NCI-H128 (cell line): ENCODE data around the gene SH3PXD2A.
"Not testable (repeated sequence)": the region's sequence is repeated elsewhere in the genome, so short reads cannot be mapped to it uniquely, and the experiment has no call there.

Experiments
- DNase-seq: peaks from one replicate; lab custom pipeline; 2025; ENCODE audit not compliant: unreplicated experiment; lab: John Stamatoyannopoulos, UW

The SH3PXD2A gene

DNA sequence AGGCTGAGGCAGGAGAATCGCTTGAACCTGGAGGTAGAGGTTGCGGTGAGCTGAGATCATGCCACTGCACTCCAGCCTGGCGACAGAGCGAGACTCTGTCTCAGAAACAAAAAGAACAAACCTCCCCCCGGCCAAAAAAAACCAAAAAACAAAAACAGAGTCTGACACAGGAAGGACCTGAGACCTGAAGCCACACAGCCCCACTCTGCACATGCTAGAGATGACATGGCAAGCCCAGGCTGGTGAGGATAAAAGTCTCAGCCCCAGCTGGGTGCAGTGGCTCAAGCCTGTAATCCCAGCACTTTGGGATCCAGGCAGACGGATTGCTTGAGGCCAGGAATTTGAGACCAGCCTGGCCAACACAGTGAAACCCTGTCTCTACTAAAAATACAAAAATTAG lies 222.5 kb downstream of the SH3PXD2A start:
- not testable (repeated sequence) for DNase-seq

DNA sequence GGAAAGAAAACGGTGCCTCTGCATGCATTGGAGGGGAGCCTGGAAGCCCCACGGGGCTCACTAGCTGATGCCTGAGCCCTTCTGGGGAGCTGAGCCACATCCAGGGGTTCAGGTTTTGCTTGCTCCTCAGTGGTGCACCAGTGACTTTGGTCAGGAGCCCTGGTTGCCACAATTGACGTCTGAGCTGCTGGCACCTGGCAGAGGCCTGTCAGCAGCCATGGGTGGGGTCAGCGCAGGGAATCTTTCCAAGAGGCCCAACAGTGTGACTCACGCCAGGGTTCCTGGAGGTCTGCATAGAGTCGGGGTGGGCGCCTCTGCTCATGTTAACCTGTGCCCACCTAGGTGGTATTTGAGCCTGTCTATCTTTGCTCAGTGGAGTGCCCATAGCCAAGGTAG lies 223.1 kb downstream of the SH3PXD2A start:
- no peak for DNase-seq

DNA sequence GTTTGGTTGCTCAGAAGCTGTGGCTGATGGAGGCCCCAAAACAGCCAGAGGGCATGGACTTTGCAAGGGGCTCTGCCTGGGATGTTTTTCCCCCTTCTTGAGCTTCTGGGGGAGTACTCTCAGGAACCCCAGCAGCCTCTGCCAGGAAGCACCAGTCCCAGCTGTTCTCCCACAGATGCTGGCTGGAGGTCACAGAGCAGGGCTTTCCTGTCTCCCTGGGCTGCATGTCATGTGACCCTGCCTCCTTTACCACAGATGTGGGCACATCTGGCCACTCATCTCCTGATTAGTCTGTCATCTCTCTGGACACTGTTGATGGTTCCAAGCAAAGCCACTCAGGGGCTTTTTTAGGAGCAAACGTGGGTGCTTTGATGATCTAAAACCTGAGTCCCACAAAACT lies 225.2 kb downstream of the SH3PXD2A start:
- DNase-seq, result no peak

DNA sequence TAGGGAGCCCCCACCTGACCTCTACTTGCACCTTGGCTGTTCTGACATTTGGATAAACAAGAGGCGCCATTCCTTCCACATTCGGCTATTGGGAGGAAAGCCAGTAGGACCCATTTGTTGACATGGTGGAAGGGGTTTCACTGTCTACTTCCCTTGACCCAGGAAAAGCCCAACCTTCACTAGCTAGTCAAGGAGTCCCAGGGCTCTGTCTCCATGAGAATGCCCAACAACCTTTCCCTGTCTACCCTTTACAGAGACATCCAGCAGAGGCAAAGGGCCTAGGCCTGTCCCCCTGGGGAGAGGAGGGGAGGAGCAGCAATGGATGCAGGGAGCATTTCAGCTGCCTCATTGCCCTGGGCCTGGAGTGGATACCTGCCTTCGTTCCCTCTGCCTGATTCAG lies 225.8 kb downstream of the SH3PXD2A start:
- DNase-seq, result no peak

DNA sequence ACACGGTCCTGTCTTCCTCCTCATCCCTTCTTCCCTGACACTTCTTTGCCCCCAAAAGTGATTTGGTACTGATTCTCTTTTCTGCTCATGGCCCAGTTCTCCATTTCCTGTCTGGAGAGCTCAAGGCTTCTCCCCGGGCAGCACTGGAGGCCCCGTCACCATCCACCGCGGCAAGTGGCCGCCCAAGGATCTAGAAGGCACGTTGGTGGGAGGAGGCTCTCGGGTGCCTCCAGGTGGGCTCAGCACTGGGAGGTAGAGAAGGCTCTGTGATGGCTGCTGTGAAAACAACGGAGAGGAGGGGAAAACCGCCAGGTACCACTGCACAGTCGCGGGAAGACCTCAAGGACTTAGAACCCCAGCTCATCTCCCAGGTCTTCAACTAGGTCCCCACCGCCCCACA lies 227.5 kb downstream of the SH3PXD2A start:
- DNase-seq, result no peak

DNA sequence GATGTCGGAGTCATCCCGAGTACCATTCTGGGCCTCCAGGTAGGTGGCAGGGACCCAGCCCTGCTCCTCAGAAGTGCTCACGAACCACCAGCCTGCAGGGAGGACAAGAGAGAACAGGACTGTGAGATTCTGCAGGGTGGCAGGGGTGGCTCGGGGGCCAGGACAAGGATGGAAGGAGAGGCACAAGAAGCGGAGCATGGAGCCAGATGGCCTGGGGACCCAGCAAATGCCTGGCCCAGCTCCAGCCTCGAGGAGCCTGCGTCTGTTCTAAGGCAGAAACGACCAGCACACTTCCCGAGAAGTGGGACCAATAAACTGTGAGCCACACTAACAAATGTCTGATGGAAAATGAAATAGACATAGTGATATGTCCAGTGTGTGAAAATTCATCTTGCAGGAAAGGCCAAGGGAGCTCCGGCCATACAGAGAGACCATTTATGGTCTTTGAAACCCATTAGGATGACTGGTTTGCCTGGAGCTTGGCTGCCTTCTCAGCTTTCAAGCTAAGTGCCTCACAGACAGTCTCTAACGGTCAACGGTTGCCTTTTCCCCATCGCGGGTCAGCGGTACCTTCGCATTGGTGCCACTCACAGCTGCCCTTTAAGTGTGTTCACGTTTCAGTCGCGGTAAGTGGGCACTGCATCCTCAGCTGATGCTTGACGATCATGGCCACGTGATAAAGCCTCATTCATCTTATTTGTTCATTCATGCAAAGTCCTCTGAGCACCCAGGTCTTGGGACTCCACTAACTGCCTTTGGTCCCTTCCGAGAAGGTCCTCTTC lies 228.1 kb downstream of the SH3PXD2A start:
- DNase-seq, result no peak

DNA sequence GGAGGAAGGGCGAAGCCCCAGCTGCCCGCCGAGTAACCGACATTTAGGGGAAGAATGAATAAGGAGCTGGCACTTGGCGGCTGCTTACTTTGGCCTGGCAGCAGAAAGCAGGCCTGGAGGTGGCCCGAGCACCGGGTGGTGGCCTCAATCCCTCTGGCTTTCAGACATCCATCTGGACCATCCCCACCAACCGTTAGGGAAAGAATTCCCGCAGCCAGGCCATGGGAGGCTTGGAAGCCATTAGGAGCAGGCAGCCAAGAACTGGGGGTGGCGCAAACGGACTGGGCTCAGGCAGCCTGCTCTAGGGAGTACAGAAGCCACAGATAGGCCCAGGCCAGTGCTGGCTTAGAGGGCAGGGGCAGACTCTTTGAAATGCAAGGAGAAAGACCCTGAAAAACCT lies 229.2 kb downstream of the SH3PXD2A start:
- no peak for DNase-seq

DNA sequence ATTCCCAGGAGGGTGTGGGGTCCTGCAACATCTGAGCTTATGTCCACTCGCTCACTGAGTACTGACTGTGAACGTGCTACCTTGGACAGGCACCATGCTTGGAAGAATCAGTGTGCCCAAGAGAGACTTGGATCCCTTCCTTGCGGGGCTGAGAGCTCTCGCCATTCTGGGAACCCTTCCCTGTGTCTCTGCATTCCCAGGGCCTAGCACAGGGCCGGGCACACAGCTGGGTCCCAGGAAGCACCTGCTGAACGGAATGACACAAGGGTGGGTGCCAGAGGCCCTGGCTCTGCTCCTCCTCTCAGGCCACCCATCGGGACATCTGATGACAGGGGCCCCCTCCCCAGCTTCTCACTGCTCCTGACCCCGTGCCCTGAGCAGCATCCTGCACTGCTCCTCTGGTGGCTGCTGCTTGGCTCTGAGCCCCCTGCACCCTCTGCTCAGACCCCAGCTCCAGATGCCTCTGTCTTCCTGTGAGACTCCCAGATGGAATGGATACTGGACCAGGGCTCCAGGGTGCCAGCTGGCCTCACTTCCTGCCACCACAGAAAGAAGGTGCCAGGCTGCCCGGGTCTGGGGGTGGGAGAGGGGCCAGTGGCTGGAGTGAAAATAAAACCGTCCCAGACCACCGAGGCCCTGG lies 232.3 kb downstream of the SH3PXD2A start:
- DNase-seq, result no peak

DNA sequence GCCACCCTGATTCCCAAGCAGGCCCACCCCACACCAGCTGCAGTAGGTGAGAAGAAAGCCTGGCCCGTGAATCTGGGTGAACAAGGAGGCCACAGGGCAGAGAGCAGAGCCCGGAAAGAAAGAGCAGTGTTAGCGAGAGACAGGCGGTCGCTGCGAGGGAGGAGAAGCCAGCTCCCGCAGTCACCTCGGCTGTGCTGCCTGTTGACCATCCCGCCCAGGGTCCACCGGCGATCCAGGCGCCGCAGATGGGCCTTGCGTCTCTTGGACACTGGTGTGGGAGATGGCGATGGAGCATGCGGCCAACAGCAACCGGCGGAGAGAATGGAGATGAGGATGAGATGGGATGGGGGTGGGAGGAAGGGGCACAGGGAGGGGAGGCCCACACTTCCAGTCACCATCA lies 233.1 kb downstream of the SH3PXD2A start:
- no peak for DNase-seq

DNA sequence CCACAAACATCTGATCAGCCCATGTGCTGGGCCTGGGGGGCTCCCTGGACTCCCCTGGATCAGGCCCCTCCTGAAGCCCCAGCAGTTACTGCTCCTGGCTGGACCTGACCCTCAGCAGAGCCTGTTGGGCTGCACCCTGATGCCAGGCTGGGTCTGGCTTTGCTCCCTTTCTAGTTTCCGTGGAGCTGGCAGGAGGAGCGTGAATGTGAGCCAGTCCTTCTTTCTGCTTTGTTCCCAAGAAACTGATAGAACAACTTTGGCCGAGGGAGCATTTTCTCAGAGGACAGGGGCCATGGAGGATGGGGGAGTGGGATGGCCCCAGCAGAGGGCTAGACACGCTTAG lies 233.6 kb downstream of the SH3PXD2A start:
- DNase-seq, result no peak

DNA sequence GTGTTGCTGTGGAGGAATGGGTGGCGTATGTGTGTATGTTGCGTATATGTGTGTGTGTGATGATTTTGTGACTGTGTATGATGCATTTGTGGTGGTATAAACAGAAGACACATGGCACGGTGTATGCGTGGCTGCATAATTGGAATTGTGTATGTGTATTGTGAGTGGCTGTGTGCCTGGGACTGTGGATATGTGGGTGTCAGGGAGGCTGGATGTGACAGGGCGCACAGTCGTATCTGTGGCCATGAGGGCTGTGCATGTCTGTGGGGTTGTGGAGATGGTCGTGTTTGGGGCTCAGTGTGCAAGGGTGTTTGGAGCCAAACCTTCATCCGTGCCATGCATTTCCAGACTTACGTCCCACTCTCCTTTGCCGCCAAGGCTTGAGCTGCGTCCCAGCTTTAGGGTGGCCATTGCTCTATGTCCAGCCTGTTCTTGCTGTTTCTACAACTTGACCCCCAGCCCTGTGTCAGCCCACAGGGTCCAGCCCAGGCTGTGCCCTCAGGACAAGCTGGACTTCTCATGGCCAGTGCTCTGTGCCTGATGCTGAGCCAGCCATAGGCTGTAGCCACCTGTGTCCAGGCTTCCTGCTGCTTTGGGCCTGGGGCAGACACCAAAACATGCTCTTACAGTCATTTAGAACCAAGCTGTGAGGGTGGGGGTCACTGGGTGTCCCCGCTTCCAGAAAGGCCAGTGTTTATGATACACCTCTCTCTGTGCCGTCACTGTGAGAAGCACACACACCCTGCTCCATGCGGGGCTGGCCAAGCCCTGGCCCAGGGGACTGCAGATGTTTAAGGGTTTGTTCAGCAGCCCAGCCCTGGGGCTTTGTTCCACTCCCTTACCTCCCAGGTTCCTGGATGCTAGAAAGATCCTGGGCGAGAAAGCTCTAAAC lies 234.2 kb downstream of the SH3PXD2A start:
- DNase-seq, result no peak

DNA sequence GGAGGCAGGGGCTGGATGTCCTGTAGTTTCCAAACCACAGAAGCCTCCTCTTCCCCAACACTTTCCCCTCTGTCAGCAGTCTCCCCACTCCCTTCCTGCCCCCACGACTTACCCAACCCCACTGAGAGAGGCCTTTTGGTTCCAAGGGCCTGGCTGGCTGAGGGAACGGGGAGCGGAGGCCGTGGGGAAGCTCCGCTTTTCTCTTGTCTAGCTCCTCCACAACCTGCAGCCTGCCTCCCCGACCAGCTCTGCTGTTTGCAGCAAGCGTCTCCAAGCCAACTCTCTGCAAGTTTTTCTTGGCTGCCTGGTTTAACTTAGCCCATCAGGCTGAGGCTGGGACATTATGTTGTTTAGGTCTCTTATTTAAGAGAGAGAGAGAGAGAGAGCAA lies 235.0 kb downstream of the SH3PXD2A start:
- no peak for DNase-seq

DNA sequence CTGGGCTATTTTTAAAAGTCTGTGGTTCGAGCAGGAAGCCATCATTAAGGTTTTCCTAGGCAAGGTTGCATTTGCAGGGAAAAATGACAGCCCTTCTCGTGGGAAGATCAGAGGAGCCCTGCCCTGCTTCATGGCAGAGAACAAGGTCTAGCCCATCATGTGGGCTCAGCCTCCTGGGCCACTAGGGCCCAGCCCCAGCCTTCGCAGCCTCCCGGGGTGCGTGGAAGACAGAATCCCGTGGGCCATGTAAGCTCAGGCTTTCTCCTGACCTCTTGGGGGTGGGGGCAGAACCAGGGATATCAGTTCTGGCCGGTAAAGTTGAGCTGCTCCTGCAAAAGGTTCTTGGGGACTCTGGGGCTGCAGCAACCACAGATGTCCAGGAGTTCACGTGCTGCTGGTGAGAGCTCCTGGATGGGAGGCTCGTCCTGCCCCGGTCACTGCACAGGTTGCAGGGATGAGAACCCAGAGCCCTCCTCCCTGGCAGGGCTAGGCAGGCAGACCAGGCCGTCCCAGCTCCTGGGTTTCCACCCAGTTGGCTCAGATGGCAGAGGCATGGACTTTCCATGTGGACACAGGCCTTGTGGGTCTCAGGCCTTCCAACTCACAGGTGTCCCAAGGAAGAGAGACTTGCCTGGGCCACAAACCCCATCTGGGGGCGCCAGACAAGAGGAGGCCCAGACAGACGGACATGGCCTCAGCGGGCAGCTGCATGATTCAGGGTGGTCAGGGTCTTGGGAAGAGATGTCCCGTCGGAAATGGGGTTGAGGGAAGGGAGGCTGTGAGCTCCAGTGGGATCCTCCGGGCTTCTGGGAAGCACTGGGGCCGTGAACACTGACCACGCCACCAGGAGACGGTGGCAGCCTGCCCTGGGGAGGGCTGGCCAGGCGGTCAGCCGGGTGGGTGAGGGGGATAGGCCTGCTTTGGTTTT lies 235.7 kb downstream of the SH3PXD2A start:
- DNase-seq, result no peak

DNA sequence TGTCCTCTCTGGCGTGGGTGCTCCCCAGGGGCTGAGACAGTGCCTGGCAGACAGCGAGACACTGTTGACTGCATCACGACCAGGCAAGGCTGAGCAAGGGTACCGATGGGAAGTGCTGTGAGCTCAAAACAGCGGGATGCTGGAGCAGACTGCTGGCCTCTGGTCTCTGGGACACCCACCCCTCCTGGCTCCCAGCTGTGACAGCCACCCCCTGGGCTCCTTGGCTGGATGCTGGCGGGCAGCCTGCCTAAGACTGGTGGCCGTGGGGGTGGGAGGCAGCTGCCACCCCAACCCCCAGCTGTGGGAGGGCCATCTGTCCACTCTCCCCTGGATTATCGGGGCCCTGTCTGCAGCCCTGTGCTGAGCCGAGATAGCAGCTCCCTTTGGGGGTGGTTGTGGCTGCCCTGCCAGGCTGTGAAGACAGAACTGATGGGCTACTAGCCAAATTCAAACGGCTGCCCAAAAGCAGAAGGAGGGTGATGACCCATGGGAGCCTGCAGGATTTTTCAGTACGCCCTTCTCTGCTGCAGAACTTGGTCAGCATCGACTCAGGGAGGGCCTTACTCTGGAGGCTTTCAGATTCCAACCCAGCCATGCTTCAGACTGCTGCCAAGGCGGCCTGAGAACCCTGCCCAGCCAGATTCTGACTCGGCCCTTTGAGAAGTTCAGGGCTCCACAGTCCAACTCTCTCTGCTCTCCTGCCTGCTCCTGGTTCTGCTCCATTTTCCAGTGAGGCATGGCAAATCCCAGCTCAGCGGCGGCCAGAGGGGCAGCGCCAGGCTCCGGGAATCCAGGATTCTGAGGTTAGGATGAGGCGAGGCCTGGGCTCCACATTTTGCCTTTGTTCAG lies 236.6 kb downstream of the SH3PXD2A start:
- no peak for DNase-seq

DNA sequence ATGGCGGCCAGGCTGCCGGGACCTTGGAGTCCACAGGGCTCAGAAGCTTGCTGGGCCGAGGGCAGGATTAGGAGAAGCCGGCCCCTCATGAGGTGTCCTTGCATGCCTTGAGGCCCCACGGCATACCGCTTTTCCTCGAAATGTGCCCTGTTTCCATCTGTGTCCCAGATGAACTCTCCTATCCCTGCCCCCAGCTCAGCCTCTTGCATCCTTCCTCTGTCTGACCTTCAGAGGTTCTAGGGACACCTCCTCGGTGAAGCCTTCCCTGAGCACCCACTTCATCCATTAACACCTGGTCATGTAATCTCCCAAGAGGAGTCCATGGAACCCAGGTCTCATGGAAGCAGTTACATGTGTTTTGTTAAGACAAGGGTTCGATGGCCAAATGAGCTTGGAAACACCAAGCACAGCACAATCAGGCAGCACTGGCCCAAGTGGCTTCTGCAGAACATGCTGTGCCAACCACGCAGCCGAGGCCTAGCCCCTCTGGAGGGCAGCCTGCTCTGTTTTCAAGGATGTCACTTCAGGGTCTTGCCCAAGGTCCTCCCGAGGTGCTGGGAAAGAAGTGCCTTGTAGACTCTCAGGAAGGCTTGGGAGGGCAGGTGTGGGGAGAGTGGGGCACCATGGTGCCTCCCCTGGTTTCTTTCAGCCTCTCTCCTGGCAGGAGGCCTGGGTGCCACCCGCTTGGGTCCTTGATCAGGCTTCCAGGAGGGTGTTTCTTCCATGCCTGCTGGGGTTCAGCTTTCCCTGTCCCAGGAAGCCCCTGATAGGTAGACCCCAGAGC lies 237.6 kb downstream of the SH3PXD2A start:
- no peak for DNase-seq

DNA sequence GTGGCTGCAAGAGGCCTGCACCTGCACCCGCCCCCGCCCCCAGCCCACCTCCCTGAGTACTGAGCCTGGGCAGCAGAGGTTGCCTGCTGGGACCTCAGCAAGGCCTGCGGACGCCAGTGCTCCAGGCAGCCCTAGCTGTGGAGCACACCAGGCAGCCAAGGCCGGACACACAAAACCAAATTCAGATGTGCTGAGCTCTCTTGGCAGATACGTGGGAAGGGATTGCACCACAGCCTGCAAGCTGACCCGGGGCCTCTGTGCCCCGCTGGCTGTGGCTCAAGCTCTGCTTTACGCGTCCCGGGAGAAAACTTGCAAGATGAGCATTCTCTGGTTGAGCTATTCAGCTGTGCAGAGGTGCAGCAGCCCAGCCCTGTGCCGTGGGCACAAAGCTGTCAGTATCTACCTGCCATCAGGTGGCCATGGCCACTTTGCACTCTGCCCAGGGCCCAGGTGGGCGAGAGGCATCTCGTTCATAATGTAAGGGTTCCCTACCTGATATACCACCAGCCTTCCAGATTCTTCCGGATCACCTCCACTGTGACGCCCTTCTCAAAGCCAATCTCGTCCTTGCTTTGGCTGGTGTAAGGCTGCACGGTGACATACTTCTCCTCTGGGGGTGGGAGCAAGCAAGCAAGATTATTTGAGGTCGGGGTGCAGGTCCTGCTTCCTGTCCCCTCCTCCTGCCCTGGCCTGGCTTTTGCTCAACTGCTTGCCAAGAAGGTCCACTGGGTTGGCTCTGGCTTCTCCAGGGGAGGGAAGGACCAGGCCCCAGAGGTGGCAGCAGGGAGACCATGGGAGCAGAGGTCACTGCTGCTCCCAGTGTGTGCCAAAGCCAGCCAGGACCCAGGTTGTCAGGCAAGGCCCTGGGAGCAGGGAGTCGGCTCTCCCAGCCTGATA lies 238.4 kb downstream of the SH3PXD2A start:
- DNase-seq, result no peak

DNA sequence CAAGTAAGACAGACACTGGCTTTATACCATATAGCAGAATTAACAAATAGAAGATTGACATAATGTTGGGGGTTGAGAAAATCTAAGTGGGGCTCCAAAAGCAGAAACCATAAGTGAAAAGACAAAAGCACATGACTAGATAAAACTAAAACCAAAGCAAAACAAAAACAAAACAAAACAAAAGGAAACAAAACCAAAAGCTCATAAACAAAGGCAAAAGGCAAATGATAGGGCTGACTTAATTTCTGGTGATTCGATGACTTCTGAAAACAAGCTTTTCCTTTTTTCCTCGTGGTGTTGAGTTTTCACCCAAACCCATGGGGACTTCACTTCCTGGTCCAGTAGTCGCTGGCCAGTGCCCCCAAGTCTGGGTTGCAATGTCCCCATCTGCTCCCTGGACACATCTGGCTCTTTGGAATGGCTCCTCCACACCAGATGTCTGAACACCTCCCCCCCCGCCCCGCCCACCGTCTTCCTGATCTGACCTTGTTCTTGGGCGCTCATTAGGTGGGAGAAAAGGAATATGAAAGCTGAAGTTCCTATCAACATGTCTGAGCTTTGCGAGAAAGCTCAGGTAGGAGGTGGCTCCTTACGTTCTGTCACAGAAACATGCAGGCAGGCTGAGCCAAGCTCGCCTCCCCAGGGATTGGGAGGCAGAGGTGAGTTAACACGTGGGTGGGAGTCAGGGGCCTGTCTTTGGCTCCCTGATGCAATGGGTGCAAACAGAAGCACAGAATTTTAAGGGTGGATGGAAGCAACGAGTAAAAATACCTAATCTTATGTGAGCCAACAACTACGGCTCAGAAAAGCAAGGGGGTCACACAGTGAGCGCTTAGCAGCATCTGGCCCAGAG lies 240.8 kb downstream of the SH3PXD2A start:
- no peak for DNase-seq
